ENCODE results near the gene GAD2.
"Not testable (repeated sequence)": the region's sequence is repeated elsewhere in the genome, so short reads cannot be mapped to it uniquely, and the experiment has no call there.

GAD2 gene

DNA sequence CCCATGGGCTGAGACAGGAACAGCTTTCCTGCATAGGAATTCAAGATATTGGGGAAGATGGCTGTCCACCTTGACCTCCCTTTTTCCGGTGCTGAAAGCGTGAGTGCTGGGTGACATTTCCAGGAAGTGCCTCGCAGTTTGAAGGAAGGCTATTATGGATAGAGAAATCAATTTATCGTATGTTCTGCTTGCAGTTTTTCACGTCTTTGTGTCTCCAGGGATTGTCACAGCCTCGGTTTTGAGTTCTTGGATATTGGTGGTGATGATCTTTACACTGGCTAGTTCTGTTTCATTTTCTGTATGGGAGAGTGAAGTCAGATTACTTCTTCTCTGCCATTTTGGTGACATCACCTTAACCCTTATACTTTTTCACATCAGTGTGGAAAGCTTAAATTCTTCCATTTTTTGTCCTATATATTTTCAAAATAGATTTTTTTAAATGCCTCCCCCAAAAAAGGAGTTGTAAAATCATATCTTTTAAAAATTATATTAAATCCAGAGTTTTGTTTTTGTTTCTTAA is 119.1 kb downstream of the GAD2 start:
- no peaks in the 10 kb centered on the region for H3K4me1 ChIP-seq (ENCODE audit: control insufficient read depth, insufficient read depth, low read length)
- no peak for DNase-seq (ENCODE audit: low read depth, low spot score)
- no peaks in the 10 kb centered on the region for H3K9me3 ChIP-seq (ENCODE audit: control insufficient read depth, insufficient read depth, low read length)
- no peak overlapping the region for H3K27ac ChIP-seq (ENCODE audit: low read length)
- no peaks in the 10 kb centered on the region for H3K27me3 ChIP-seq (ENCODE audit: control insufficient read depth, insufficient read depth, low read length)
- no peaks in the 10 kb centered on the region for H3K36me3 ChIP-seq (ENCODE audit: control insufficient read depth, insufficient read depth, low read length)
- no CpG with 5 or more reads among the region's 6 CpGs for WGBS (ENCODE audit: insufficient coverage, insufficient read length)
- H3K4me3 ChIP-seq (ENCODE audit: low read length): no peak overlapping the region

- H3K9me3 ChIP-seq (ENCODE audit: control insufficient read depth, insufficient read depth, low read length): no peaks in the 10 kb centered on the region
- H3K4me1 ChIP-seq (ENCODE audit: control insufficient read depth, insufficient read depth, low read length): no peaks in the 10 kb centered on the region
- no peaks in the 10 kb centered on the region for H3K27me3 ChIP-seq (ENCODE audit: control insufficient read depth, insufficient read depth, low read length)
- DNase-seq (ENCODE audit: low read depth, low spot score): no peak
- H3K36me3 ChIP-seq (ENCODE audit: control insufficient read depth, insufficient read depth, low read length): no peaks in the 10 kb centered on the region
- no CpG with 5 or more reads among the region's 2 CpGs for WGBS (ENCODE audit: insufficient coverage, insufficient read length)
- H3K27ac ChIP-seq (ENCODE audit: low read length): no peak overlapping the region
- H3K4me3 ChIP-seq (ENCODE audit: low read length): no peak overlapping the region
Observed at GRCh38 chr10:26336979-26337378, 120.4 kb downstream of the GAD2 start.

- DNase-seq (ENCODE audit: low read depth, low spot score): no peak
- Histone ChIP-seq H3K27me3 (ENCODE audit: control insufficient read depth, insufficient read depth, low read length) (no peaks in the 10 kb centered on the region), H3K4me3 (ENCODE audit: low read length) (no peak overlapping the region), H3K36me3 (ENCODE audit: control insufficient read depth, insufficient read depth, low read length) (no peaks in the 10 kb centered on the region), H3K27ac (ENCODE audit: low read length) (no peak overlapping the region), H3K4me1 (ENCODE audit: control insufficient read depth, insufficient read depth, low read length) (no peaks in the 10 kb centered on the region), H3K9me3 (ENCODE audit: control insufficient read depth, insufficient read depth, low read length) (no peaks in the 10 kb centered on the region)
Observed at GRCh38 chr10:26341701-26342100, 125.1 kb downstream of the GAD2 start.

- not testable (repeated sequence) for H3K4me3 ChIP-seq (ENCODE audit: low read length); H3K27ac ChIP-seq (ENCODE audit: low read length); DNase-seq (ENCODE audit: low read depth, low spot score); H3K36me3 ChIP-seq (ENCODE audit: control insufficient read depth, insufficient read depth, low read length); H3K27me3 ChIP-seq (ENCODE audit: control insufficient read depth, insufficient read depth, low read length); H3K4me1 ChIP-seq (ENCODE audit: control insufficient read depth, insufficient read depth, low read length); H3K9me3 ChIP-seq (ENCODE audit: control insufficient read depth, insufficient read depth, low read length)
- no CpG with 5 or more reads among the region's 9 CpGs for WGBS (ENCODE audit: insufficient coverage, insufficient read length)
Observed at GRCh38 chr10:26348821-26349417, 132.3 kb downstream of the GAD2 start.
